SKM-1 treated with dmso at 0.1 percent for 144 hours (cell line): Measurements from ENCODE around the gene SHROOM1.
A peak's percentile ranks its signal among the peaks of the same experiment; 100 is the strongest.
"Not testable (repeated sequence)": the region's sequence is repeated elsewhere in the genome, so short reads cannot be mapped to it uniquely, and the experiment has no call there.

Experiments used
- DNase-seq: peaks from one replicate; lab custom pipeline; 2025; ENCODE audit not compliant: unreplicated experiment; lab: John Stamatoyannopoulos, UW

SHROOM1 gene

DNA sequence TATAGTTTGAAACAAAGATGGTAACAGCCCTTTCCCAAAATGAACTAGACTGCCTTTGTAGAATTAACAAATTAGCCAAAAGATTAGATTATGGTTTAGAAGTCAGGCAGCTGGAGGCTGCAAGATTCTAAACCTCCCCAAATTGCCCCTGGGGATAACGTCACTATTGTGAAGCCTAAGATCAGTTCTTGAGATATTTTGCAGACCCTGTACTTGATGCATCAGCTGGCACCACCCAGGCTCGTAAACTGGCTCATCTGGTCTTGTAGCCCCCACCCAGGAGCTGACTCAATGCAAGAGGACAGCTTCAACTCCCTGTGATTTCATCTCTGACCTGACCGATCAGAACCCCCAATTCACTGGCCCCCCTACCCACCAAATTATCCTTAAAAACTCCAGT, 21.6 kb downstream of the SHROOM1 start:
- no peak for DNase-seq

DNA sequence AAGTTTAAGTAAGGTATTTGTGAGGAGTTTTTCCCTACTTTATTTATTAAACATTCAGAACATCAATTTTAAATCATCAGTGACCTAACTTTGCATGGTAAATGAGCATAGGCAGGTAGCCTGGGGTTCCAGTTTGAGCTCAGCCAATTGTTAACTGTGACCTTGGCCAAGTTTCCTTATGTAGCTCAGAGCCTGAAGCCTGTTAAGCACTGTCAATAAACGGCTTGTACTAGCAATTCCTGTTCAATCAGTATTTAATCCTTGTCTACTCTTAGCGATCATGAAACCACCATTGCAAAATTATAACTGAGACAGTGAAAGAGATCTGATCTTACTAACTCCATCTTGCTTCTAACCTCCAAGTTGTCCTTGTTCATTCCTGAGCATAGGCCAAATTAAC, 22.0 kb downstream of the SHROOM1 start:
- no peak for DNase-seq

DNA sequence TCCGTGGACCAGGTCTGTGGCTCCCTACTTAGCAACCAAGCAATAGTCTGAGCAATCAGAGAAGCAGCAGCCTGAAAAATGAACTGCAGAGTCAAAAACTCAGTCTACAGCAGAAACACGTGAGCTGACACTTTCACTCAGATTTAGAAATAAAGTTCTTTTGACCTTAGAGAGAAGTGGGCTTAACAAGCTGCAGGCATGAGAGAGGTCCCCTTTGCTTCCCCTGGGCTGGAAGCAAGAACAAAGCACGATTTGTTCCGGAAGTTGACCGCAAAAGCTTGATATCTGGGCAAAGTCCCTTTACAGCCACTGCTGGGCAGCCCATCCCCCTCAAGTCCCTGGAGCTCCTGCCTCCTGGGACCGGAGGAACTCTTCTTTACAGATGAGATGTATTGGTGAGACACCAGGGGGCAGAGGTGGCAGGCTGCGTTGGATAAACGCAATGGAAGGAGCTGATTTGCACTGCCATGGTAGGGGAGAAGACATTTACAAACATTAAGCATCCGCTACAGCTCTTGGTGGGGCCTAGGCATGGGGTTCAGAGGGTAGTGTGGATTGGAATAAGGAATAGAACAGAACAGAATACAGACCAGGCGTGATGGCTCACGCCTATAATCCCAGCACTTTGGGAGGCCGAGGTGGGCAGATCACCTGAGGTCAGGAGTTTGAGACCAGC, 23.1 kb downstream of the SHROOM1 start:
- no peak for DNase-seq

DNA sequence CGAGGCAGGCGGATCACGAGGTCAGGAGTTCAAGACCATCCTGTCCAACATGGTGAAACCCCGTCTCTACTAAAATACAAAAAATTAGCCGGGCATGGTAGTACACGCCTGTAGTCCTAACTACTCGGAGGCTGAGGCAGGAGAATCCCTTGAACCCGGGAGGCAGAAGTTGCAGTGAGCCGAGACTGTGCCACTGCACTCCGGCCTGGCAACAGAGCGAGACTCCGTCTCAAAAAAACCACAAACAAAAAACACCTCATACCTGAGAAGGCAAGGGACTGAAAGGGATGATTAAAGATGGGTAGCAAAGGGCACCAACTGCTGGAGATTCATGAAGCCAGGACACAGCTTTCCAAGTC, 23.7 kb downstream of the SHROOM1 start:
- DNase-seq: not testable (repeated sequence)

DNA sequence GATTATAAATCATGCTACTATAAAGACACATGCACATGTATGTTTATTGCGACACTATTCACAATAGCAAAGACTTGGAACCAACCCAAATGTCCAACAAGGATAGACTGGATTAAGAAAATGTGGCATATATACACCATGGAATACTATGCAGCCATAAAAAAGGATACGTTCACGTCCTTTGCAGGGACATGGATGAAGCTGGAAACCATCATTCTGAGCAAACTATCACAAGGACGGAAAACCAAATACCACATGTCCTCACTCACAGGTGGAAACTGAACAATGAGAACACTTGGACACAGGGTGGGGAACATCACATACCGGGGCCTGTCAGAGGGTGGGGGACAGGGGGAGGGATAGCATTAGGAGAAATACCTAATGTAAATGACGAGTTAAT, 24.6 kb downstream of the SHROOM1 start:
- DNase-seq: not testable (repeated sequence)

DNA sequence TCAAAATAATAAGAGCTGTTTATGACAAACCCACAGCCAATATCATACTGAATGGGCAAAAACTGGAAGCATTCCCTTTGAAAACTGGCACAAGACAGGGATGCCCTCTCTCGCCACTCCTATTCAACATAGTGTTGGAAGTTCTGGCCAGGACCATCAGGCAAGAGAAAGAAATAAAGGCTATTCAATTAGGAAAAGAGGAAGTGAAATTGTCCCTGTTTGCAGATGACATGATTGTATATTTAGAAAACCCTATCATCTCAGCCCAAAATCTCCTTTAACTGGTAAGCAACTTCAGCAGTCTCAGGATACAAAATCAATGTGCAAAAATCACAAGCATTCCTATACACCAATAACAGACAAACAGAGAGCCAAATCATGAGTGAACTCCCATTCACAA, 26.2 kb downstream of the SHROOM1 start:
- DNase-seq: not testable (repeated sequence)

DNA sequence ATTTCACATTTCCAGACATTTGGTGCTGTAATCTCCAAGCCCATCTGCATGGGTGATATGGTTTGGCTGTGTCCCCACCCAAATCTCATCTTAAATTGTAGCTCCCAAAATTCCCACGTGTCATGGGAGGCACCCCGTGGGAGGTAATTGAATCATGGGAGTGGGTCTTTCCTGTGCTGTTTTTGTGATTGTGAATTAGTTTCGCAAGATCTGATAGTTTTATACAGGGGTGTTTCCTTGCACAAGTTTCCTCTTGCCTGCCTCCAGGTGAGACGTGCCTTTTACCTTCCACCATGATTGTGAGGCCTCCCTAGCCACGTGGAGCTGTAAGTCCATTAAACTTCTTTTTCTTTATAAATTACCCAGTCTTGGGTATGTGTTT, 27.8 kb downstream of the SHROOM1 start:
- DNase-seq: not testable (repeated sequence)

DNA sequence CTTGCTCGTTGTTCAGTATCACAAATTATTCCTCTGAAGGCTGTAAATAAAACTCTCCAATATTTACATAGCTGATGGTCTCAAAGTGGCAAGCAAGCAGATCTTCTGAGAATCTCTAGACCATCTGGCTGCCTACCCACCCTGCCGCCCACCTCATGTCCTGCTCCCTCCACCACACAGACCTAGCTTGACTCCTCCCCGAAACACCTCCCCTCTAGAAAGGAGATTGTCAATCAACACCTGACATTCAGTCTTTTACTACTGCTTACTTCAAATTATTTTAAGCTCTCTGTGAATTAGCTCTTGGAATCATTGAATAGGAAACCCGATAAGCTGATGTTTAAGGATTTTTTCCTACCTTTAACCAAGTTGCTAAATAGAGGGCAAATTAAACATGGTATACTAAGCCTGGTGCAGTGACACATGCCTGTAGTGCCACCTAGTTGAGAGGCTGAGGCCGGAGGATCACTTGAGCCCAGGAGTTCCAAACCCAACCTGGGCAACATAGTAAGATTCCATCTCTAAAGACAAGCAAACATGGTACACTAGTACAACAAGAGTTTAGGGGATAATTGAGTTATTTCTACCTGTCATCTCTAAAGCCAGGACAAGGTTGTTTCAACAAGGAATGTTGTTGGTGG, 28.3 kb downstream of the SHROOM1 start:
- DNase-seq: no peak

DNA sequence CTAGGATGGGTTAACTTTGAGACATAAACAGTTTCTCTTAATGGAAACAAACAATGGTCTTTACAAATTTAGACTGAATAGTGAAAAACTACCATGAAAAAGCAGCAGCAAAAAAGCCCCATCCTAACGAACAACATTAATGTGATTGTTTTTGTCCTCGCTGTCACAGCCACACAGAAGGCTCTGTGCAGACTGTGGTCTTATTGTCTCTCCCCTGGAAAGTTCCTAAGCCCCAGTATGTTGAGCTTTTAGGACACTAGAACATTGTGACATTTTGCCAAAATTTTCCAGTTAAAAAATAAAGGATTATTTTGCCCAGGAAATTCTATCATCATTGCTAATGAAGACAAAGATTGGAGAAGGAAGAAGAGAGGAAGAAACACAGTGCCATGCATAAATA, 29.9 kb downstream of the SHROOM1 start:
- DNase-seq: no peak

DNA sequence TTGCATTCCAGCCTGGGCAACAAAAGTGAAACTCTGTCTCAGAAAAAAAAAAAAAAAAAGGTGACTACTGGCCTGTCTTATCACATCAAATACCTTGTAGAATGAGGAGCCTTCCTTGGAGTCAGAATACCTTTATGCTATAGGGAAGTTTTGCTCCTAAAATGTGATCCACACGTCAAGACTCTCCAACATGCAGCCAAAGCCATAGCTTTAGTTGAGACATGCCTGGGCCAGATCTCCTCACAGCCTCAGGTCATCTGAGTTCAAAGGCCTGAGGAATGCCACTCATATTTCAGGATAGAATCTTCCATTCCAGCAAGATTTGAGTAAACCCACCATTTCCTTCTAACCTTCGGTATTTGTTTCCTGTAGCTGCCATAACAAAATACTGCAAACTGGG, 31.1 kb downstream of the SHROOM1 start:
- no peak for DNase-seq

DNA sequence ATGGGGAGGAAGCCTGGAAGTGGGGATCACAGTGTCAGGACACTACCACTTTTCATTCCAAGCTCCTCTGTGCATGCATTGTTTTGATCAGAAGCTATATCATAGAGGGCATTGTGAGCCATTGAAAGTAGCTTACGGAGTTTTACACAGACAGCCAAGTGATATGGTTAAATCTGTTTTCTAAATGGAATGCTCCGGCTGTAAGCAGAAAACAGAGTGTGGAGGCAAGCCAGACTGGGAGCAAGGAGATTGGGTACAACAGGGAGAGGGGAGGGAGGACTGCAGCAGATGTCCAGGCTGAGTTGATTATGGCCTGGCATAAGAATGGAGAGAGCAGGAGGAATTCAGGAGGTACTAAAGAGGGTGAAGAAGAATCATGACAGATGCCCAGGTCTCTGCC, 32.8 kb downstream of the SHROOM1 start:
- no peak for DNase-seq

DNA sequence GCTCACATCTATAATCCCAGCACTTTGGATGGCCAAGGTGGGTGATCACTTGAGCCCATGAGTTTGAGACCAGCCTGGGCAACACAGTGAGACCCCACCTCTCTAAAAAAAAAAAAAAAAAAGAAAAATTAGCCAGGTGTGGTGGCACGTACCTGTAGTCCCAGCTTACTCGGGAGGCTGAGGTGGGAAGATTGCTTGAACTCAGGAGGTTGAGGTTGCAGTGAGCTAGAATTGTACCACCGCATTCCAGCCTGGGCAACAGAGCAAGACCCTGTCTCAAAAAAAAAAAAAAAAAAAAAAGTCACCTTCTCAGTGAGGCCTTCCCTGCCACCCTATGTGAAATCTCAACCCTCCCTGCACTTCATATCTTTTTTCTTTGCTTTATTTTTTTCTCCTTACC, 39.4 kb downstream of the SHROOM1 start:
- no peak for DNase-seq

DNA sequence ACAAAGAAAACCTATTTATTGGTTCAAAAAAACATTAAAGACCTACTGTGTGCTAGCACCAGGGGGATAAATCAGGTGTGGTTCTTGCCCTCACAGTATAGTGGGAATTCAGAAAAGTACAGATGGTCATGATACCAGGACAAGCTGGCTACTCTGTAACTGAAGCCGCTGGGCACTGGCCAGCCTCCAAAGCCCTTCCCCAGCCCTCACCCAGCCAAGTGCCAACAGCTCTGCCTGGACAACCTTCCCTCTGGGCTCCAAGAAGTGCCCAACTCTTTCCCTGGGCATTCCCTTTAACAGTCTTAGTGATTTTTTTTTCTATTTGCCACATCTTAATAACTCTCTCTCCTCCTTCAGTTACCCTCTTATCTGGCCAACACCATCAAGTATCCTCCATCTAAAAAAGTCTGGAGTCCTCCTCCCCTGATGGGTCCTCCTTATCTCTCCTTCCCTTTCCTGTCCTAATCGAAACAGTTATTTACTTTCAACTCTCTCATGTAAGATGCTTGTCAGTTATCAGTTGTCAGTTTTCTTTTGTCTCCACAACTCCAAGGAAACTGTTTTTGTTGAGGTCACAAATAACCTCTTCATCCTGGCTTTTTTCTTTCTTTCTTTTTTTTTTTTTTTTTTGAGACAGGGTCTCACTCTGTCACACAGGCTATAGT, 40.1 kb downstream of the SHROOM1 start:
- no peak for DNase-seq

DNA sequence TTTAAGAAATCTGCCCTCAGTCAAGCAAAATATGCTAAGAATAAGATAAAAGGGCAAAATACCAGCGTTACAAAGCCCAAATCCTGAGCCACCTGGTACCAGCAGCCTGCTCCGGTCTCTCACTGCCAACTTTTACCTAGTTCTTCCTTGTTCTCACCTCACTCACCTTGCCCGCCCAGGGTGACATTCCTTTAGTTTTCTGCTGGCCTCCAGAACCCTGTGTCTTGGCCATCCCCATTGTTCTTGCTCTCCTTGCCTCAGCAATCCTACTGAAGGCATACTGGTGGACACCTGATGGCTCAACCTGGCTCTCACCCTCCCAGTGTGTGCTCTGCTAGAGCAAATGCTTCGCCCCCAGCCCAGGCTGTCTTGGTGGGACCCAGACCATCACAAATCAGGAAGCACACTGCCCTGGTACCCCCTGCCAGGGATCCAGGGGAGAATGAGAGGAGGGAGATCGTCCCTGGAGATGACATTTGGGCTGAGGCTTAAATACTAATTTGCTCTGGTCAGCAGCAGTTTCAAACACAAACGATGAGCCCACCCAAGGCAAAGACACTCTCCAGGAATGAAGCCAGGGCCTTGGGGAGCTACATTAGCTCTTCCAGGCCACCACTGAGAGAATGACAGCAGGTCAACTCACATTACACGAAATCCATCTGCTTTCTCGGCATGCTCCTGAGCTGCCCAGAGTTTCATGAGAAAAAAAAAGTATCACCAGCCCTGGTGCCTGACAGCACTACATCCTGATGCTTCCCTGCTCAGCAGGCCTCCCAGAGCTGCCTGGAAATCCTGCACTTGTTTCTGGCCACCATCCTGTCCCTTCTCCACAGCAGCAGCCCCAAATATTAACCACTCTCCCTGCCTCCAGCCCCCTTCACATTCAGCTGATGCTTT, 41.2 kb downstream of the SHROOM1 start:
- no peak for DNase-seq

DNA sequence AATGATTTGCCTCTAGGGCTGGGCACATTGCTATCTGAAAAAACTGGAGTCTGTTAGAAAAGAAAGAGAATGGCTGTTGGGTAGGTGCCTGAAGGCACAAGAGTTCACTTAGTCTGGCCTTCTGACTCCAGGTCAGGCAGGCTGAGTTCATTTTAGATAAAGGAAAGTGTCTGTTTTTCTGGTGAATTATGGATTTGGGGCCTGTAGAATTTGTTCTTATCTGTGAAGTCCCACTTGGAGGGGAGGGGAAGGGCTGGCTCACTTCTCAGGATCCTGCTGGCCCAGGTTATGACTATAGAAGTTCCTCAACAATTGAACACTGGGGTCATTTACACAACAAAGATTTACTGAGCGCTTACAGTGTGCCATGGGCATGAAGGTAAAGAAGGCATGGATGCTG, 41.9 kb downstream of the SHROOM1 start:
- no peak for DNase-seq

DNA sequence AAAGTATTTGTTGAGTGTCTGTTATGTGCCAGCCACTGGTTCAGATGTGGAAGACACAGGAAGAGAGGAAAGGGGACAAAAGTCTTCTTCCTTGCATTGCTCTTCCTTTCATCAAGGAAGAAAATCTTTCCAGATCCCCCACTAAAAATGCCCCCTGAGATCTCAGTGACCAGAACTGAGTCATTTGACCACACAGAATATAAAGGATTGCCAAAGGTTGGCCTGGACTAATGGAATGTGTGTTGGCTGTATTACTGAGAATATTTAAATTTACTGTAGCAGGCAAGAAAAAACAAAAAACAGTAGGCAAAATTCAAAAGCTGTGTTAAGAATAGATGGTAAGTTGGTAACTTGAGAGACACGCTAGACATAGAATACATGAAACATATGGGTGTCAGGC, 43.4 kb downstream of the SHROOM1 start:
- DNase-seq: no peak

DNA sequence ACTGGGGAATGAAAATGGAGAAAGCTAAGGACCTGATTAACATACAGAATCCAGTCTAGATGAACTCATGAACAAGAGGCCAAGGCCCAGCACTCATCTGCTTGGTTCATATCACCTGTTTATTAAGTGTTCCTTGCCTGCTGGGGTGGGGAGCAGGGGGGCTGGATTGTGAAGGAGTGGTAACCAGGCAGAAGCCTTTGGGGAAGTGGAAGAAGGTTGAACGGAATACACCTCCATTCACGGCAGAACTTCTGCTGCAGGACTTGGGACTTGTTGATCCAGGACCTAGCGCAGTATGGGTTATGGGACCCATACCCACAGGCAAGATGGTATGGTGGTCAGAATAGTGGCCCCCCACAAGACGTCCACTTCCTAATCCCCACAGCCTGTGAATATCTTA, 44.6 kb downstream of the SHROOM1 start:
- no peak for DNase-seq

DNA sequence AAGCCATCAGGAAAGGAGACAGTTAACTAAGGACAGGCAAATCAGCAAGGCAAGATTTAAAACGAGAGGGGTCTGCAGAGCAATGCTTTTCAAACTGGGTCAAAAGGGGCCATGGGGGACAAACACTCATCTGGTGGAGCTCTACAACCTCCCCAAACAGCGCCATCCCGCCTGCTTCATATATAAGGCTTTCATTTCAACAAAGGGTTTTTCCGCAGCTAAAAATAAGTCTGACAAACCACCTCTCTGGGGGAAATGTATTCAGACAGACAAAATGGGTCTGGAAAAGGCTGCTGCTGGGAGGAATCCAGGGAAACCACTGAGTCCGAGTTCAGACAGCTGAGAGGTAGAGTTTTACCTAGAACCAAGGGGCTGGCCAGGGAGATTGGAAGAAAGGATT, 45.1 kb downstream of the SHROOM1 start:
- no peak for DNase-seq

DNA sequence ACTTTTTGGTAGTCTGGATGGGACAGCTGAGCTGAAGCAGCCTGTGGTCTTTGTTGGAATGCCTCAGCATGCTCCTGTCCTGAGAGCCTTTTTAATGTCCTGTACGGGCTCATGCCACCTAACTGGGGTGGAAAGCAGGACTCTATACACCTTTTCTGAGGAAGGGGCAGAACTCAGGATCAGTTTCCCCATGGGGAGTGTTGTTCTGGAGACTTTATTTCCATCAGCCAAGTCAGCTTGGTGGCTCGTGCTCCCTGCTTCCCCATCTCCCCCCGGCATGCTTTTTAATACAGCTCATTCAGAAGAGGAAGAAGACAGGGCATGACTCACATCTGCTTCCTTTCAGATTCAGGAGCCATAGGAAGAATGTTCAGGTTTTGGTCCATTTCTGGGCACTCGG, 48.3 kb downstream of the SHROOM1 start:
- peak; percentile 54 for DNase-seq

DNA sequence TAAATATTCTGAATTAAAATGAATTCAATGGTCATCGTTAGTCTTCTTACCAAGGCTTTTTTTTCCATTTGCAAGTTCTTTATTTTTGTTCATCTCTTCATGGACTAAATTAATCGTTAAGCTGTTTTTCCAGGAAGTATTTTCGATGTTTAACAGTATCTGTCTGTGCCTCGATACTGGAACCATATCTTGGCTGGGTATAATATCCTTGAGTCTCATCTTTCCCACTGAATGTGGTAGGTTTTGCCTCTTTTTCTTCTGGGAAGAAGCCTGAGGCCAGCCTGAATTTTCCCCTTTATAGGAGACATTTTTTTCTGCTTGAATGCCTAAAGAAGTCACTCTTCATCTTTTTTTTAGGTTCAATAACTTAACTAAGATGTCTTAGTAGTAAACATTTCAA, 49.4 kb downstream of the SHROOM1 start:
- DNase-seq: no peak

DNA sequence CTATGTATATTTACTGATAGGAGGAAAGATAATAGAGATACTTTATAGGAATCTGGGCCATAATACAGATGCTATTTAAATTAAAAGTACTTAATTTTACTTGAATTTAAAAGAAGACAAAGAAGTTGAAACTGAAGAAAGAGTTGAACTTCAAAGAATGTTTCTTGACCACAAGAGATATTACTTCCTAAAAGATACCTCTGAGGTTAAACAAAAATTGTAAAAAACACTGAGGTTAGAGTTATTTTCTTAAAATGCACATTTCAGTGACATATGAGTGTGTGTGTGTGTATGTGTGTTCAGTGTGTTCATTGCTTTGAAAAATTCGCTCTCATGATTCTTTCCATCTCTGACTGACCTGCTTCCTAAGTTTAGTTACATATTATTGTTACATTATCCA, 49.9 kb downstream of the SHROOM1 start:
- DNase-seq: no peak

DNA sequence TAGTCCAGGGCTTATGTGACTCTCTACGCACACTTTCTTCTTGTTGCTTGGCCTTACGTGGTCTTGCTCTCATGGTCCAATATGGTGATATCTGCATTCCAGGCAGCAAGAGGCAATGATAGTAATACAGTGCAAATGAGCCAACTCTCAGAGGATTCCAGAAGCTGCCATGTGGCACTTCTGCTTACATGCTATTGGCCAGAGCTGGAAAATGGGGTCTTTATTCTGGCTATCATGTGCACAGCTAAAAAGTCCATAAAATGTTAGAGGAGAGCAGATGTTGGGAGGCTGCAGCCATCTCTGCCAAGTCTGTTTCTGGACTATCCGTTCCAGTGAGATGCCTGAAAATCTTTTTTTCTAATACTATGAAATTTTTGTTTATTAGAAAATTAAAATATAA, 50.5 kb downstream of the SHROOM1 start:
- no peak for DNase-seq
